Adrenal gland (tissue), 5 donors: ENCODE data around the gene REEP2.

Experiments used
- POLR2A ChIP-seq, 2 donors: fragments of 450-650 bp; IDR thresholded peaks; one replicate each; pipeline ENCODE4 v1.6.1; 2017; ENCODE audit warnings: antibody characterized with exemption in 2 of 2, mild to moderate bottlenecking in 2 of 2, moderate library complexity in 1 of 2
- TF ChIP-seq, protein P1 (sequence below), 6 experiments: fragments of 450-650 bp in 4 of 6; fragments of 200-600 bp in 2 of 6; sonication (generic) in 1 of 6; IDR thresholded peaks; 1 replicate in 5 of 6; 2 replicates in 1 of 6; pipeline versions ENCODE4 v1.5.1 to v1.8.0; 2016 to 2021; ENCODE audit warnings: antibody characterized with exemption in 6 of 6, mild to moderate bottlenecking in 2 of 6, moderate library complexity in 1 of 6
- donor health status: DM: no; HTN: no; CAD: no.

DNA sequence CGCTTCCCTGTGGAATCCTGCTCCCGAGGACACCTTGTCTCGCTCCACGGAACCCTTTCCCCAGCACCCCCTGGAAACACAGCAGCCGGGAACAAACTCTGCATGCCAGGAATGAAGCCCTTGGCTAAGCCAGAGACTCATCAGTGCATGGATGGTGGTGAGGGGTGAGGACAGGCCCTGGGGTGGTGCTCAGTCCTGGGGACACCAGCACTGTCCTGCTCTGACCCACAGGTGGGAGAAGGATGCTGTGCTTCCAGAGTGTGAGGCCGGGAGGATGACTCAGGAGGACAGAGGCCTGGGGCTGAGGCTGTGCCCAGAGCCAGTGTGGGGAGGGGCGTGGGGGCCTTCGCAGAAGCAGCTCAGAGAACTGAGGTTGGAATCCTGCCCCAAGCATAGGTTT lies 15.3 kb downstream of the REEP2 start:
- TF ChIP-seq, protein P1, sequence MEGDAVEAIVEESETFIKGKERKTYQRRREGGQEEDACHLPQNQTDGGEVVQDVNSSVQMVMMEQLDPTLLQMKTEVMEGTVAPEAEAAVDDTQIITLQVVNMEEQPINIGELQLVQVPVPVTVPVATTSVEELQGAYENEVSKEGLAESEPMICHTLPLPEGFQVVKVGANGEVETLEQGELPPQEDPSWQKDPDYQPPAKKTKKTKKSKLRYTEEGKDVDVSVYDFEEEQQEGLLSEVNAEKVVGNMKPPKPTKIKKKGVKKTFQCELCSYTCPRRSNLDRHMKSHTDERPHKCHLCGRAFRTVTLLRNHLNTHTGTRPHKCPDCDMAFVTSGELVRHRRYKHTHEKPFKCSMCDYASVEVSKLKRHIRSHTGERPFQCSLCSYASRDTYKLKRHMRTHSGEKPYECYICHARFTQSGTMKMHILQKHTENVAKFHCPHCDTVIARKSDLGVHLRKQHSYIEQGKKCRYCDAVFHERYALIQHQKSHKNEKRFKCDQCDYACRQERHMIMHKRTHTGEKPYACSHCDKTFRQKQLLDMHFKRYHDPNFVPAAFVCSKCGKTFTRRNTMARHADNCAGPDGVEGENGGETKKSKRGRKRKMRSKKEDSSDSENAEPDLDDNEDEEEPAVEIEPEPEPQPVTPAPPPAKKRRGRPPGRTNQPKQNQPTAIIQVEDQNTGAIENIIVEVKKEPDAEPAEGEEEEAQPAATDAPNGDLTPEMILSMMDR (IDR thresholded peaks at IDR 0.05) = no peak
- no peak for TF ChIP-seq POLR2A (IDR thresholded peaks at IDR 0.05)
